GM19452 (cell line): ENCODE data around the gene FADS3.

Source experiments
- ATAC-seq: cut with Tn5 transposase; IDR thresholded peaks from one replicate; pipeline ENCODE4 v1.9.1; 2021; ENCODE audit not compliant: unreplicated experiment

The FADS3 gene

GRCh38 chr11:61839742-61840141 lies 51.6 kb downstream of the FADS3 start:
- ATAC-seq = no peak

- ATAC-seq = no peak
Measured at GRCh38 chr11:61838921-61839320, 52.4 kb downstream of the FADS3 start.

- ATAC-seq = no peak
Measured at GRCh38 chr11:61838501-61838900, 52.8 kb downstream of the FADS3 start.

- no peak for ATAC-seq
Measured at GRCh38 chr11:61837411-61838005, 53.8 kb downstream of the FADS3 start.

GRCh38 chr11:61836193-61836592 lies 55.2 kb downstream of the FADS3 start:
- no peak for ATAC-seq

- ATAC-seq = peak; percentile 90
Measured at GRCh38 chr11:61834278-61835048, 56.9 kb downstream of the FADS3 start.

GRCh38 chr11:61833926-61834277 lies 57.4 kb downstream of the FADS3 start:
- no peak for ATAC-seq

GRCh38 chr11:61833471-61833870 lies 57.9 kb downstream of the FADS3 start:
- no peak for ATAC-seq

GRCh38 chr11:61832754-61833153 lies 58.6 kb downstream of the FADS3 start:
- no peak for ATAC-seq

- ATAC-seq = no peak
Measured at GRCh38 chr11:61832207-61832606, 59.1 kb downstream of the FADS3 start.

GRCh38 chr11:61830237-61831105 lies 60.9 kb downstream of the FADS3 start:
- ATAC-seq = no peak

- no peak for ATAC-seq
Measured at GRCh38 chr11:61829806-61830205, 61.5 kb downstream of the FADS3 start.

GRCh38 chr11:61828629-61829407 lies 62.5 kb downstream of the FADS3 start:
- ATAC-seq = no peak

- no peak for ATAC-seq
Measured at GRCh38 chr11:61828379-61828628, 63.0 kb downstream of the FADS3 start.

GRCh38 chr11:61827571-61828378 lies 63.6 kb downstream of the FADS3 start, which contains the start of gene FADS2:
Gene FADS2 (plus strand): TSS chr11:61828300. CDS start chr11:61828391, 91 bp downstream.
- ATAC-seq = peak; percentile 70

GRCh38 chr11:61826930-61827570 lies 64.3 kb downstream of the FADS3 start:
- no peak for ATAC-seq
